ENCODE measurements around the gene DDX46.

Gene DDX46

GRCh38 chr5:134873494-134873893 is 114.9 kb downstream of the DDX46 start:
- Histone ChIP-seq H3K4me2 (ENCODE audit: low read depth, low read length) (peak overlapping the region; percentile 81), H3K79me2 (ENCODE audit: low read length) (peaks cover 40% of the 10 kb centered on the region), H3K4me3 (ENCODE audit: low read length) (peak overlapping the region; percentile 85), H3K4me1 (ENCODE audit: low read length) (peaks cover 37% of the 10 kb centered on the region), H3K27me3 (replicated peaks; ENCODE audit: insufficient read depth, low read length) (no peaks in the 10 kb centered on the region), H3F3A (ENCODE audit: insufficient read depth, low read length) (peaks cover 34% of the 10 kb centered on the region), H3K9me2 (replicated peaks; ENCODE audit: insufficient read depth, low read length) (no peaks in the 10 kb centered on the region), H3K9ac (ENCODE audit: low read length) (peak overlapping the region; percentile 92), H3K27ac (ENCODE audit: low read length) (peak overlapping the region; percentile 67; the same call in 1 of the 2 replicates), H3K36me3 (replicated peaks; ENCODE audit: insufficient read depth, low read length) (no peaks in the 10 kb centered on the region), H3K9me3 (replicated peaks; ENCODE audit: insufficient read depth, low read length) (no peaks in the 10 kb centered on the region), H4K20me1 (ENCODE audit: insufficient read depth, low read length) (no peaks in the 10 kb centered on the region), H2AFZ (ENCODE audit: low read length) (peak overlapping the region; percentile 91)
- DNase-seq: peak; percentile 43
- TF ChIP-seq EZH2phosphoT487 (IDR thresholded peaks at IDR 0.05; ENCODE audit: low read length): no peak
- TF ChIP-seq EZH2 (optimal IDR thresholded peaks at IDR 0.05; ENCODE audit: low read depth, low read length): no peak
- no peak for TF ChIP-seq CTCF (IDR thresholded peaks at IDR 0.05; ENCODE audit: low read length)

GRCh38 chr5:134873987-134874830 is 115.6 kb downstream of the DDX46 start, which contains the start of gene TXNDC15:
TXNDC15 (plus strand) TSS chr5:134874371; CDS start chr5:134874428, 57 bp downstream.
- Histone ChIP-seq H3F3A (ENCODE audit: insufficient read depth, low read length) (peaks cover 34% of the 10 kb centered on the region), H4K20me1 (ENCODE audit: insufficient read depth, low read length) (no peaks in the 10 kb centered on the region), H3K79me2 (ENCODE audit: low read length) (peaks cover 47% of the 10 kb centered on the region), H2AFZ (ENCODE audit: low read length) (peak within 1 kb of the TSS; percentile 91), H3K27me3 (replicated peaks; ENCODE audit: insufficient read depth, low read length) (no peaks in the 10 kb centered on the region), H3K9me3 (replicated peaks; ENCODE audit: insufficient read depth, low read length) (no peaks in the 10 kb centered on the region), H3K4me2 (ENCODE audit: low read depth, low read length) (peak within 1 kb of the TSS; percentile 81), H3K4me3 (ENCODE audit: low read length) (peak within 1 kb of the TSS; percentile 85), H3K4me1 (ENCODE audit: low read length) (peaks cover 42% of the 10 kb centered on the region), H3K9me2 (replicated peaks; ENCODE audit: insufficient read depth, low read length) (no peaks in the 10 kb centered on the region), H3K9ac (ENCODE audit: low read length) (peak within 1 kb of the TSS; percentile 92), H3K27ac (ENCODE audit: low read length) (peak within 1 kb of the TSS; percentile 67), H3K36me3 (replicated peaks; ENCODE audit: insufficient read depth, low read length) (no peaks in the 10 kb centered on the region)
- peak; percentile 78 for DNase-seq
- TF ChIP-seq EZH2phosphoT487 (IDR thresholded peaks at IDR 0.05; ENCODE audit: low read length): no peak
- no peak for TF ChIP-seq EZH2 (optimal IDR thresholded peaks at IDR 0.05; ENCODE audit: low read depth, low read length)
- no peak for TF ChIP-seq CTCF (IDR thresholded peaks at IDR 0.05; ENCODE audit: low read length)

GRCh38 chr5:134874831-134875655 is 116.5 kb downstream of the DDX46 start:
- H3K9ac ChIP-seq (ENCODE audit: low read length): peak overlapping the region; percentile 92
- no peaks in the 10 kb centered on the region for H4K20me1 ChIP-seq (ENCODE audit: insufficient read depth, low read length)
- peak; percentile 55 for DNase-seq
- H3K27me3 ChIP-seq (replicated peaks; ENCODE audit: insufficient read depth, low read length): no peaks in the 10 kb centered on the region
- H3K4me2 ChIP-seq (ENCODE audit: low read depth, low read length): peak overlapping the region; percentile 81
- H3K4me1 ChIP-seq (ENCODE audit: low read length): peaks cover 42% of the 10 kb centered on the region
- H3K36me3 ChIP-seq (replicated peaks; ENCODE audit: insufficient read depth, low read length): no peaks in the 10 kb centered on the region
- peaks cover 55% of the 10 kb centered on the region for H3K79me2 ChIP-seq (ENCODE audit: low read length)
- H3K9me2 ChIP-seq (replicated peaks; ENCODE audit: insufficient read depth, low read length): no peaks in the 10 kb centered on the region
- no peaks in the 10 kb centered on the region for H3K9me3 ChIP-seq (replicated peaks; ENCODE audit: insufficient read depth, low read length)
- peak overlapping the region; percentile 67 for H3K27ac ChIP-seq (ENCODE audit: low read length)
- peak overlapping the region; percentile 91 for H2AFZ ChIP-seq (ENCODE audit: low read length)
- H3K4me3 ChIP-seq (ENCODE audit: low read length): peak overlapping the region; percentile 85
- TF ChIP-seq EZH2 (optimal IDR thresholded peaks at IDR 0.05; ENCODE audit: low read depth, low read length): no peak
- no peak for TF ChIP-seq EZH2phosphoT487 (IDR thresholded peaks at IDR 0.05; ENCODE audit: low read length)
- TF ChIP-seq CTCF (IDR thresholded peaks at IDR 0.05; ENCODE audit: low read length): no peak
- peaks cover 34% of the 10 kb centered on the region for H3F3A ChIP-seq (ENCODE audit: insufficient read depth, low read length)

Data from MM.1S (cell line).